GM12801 (cell line): ENCODE results near the gene PALMD.

Experiments used
- CTCF ChIP-seq: IDR thresholded peaks from one replicate; pipeline ENCODE4 v1.5.1; 2011; ENCODE audit warnings: control low read depth; ENCODE audit not compliant: insufficient read length; ENCODE audit errors: extremely low read depth

The PALMD gene

GRCh38 chr1:99602404-99602969 lies 43.4 kb upstream of the PALMD start:
- no peak for TF ChIP-seq CTCF

GRCh38 chr1:99603699-99604560 lies 42.0 kb upstream of the PALMD start:
- TF ChIP-seq CTCF: no peak

- no peak for TF ChIP-seq CTCF
Observed at GRCh38 chr1:99606306-99606705, 39.6 kb upstream of the PALMD start.

GRCh38 chr1:99607590-99607989 lies 38.3 kb upstream of the PALMD start:
- no peak for TF ChIP-seq CTCF

- TF ChIP-seq CTCF: no peak
Observed at GRCh38 chr1:99608058-99608457, 37.9 kb upstream of the PALMD start.

GRCh38 chr1:99613716-99614115 lies 32.2 kb upstream of the PALMD start:
- TF ChIP-seq CTCF: no peak

- no peak for TF ChIP-seq CTCF
Observed at GRCh38 chr1:99614728-99615127, 31.2 kb upstream of the PALMD start.
